Left ventricle myocardium inferior (tissue), 1 donor: ENCODE data around the gene RDH16. TPM values are rescaled to one million over a fixed set of nuclear protein-coding genes. Genes with fewer than 3 reads are reported as not detected.
"Not testable (repeated sequence)": the region's sequence is repeated elsewhere in the genome, so short reads cannot be mapped to it uniquely, and the experiment has no call there.

ENCODE experiments used
- DNase-seq: peaks from one replicate; pipeline ENCODE4 v3.0.0-alpha.2; 2020
- H3K27ac ChIP-seq: fragments of 200-600 bp; replicated peaks from 2 replicates; pipeline ENCODE4 v1.8.0; 2021
- H3K27me3 ChIP-seq: fragments of 200-600 bp; 2 replicates; pipeline ENCODE4 v1.8.0; 2021; ENCODE audit warnings: low read depth
- H3K36me3 ChIP-seq: fragments of 200-600 bp; 2 replicates; pipeline ENCODE4 v1.8.0; 2021
- H3K4me1 ChIP-seq: fragments of 200-600 bp; 2 replicates; pipeline ENCODE4 v1.8.0; 2021
- H3K4me3 ChIP-seq: fragments of 200-600 bp; 2 replicates; pipeline ENCODE4 v1.8.0; 2021; ENCODE audit warnings: mild to moderate bottlenecking, moderate library complexity
- H3K9me3 ChIP-seq: fragments of 200-600 bp; replicated peaks from 2 replicates; pipeline ENCODE4 v1.8.0; 2021
- intact Hi-C: fragments of 100-400 bp; cut with micrococcal nuclease; formaldehyde crosslinking; loops from one replicate; pipeline ENCODE4 v1.11.0; 2022
- total RNA-seq: library from RNA; stranded (reverse); fragmentation: NEBNext Ultra II Directional; extraction: Animal tissue kit (Norgen Biotek cat#: 25700); gene quantifications from one replicate; pipeline ENCODE4 v1.2.1, GENCODE V29; 2021
- TF ChIP-seq, protein P1 (sequence below): fragments of 200-600 bp; IDR thresholded peaks from 2 replicates; pipeline ENCODE4 v1.8.0; 2021; ENCODE audit warnings: antibody characterized with exemption, mild to moderate bottlenecking, borderline replicate concordance
- donor health status: DM: no; HTN: yes; CAD: no; lungs with severe emphysema.

The RDH16 gene
- total RNA-seq, 1 donor from 2014 or later: 0.19 TPM

GRCh38 chr12:56922031-56922430 is 35.4 kb downstream of the RDH16 start:
- H3K27me3 ChIP-seq: no peaks in the 10 kb centered on the region
- peaks cover 4% of the 10 kb centered on the region for H3K9me3 ChIP-seq
- intact Hi-C loops: no loop called here
- H3K27ac ChIP-seq: no peak overlapping the region
- TF ChIP-seq, protein P1, sequence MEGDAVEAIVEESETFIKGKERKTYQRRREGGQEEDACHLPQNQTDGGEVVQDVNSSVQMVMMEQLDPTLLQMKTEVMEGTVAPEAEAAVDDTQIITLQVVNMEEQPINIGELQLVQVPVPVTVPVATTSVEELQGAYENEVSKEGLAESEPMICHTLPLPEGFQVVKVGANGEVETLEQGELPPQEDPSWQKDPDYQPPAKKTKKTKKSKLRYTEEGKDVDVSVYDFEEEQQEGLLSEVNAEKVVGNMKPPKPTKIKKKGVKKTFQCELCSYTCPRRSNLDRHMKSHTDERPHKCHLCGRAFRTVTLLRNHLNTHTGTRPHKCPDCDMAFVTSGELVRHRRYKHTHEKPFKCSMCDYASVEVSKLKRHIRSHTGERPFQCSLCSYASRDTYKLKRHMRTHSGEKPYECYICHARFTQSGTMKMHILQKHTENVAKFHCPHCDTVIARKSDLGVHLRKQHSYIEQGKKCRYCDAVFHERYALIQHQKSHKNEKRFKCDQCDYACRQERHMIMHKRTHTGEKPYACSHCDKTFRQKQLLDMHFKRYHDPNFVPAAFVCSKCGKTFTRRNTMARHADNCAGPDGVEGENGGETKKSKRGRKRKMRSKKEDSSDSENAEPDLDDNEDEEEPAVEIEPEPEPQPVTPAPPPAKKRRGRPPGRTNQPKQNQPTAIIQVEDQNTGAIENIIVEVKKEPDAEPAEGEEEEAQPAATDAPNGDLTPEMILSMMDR: no peak
- no peak for DNase-seq
- H3K4me3 ChIP-seq: no peak overlapping the region
- H3K4me1 ChIP-seq: no peaks in the 10 kb centered on the region
- H3K36me3 ChIP-seq: no peaks in the 10 kb centered on the region

DNA sequence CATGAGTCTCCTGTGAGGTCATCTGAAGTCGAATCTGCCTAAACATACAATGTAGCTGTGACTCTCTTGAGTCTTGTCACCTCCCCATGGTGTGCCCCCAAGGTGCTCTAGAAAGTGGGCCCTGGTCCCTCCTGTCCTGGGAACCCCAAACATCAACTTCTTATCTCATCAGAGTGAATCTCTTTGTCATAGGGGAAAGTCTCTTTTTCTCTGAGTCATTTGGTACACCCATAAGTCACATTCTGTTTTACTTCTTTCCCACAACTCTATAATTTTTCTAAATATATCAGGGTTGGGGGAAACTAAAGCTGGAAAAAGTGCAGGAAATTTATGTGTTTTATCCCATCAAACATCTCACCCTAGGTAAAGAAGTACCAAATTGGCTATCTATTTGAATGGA is 36.1 kb downstream of the RDH16 start:
- intact Hi-C loops: no loop called here
- Histone ChIP-seq H3K27me3 (no peaks in the 10 kb centered on the region), H3K9me3 (peaks cover 4% of the 10 kb centered on the region), H3K4me1 (no peaks in the 10 kb centered on the region), H3K27ac (no peak overlapping the region), H3K4me3 (no peak overlapping the region), H3K36me3 (no peaks in the 10 kb centered on the region)
- TF ChIP-seq, protein P1: no peak
- DNase-seq: no peak

- H3K36me3 ChIP-seq, H3K4me3 ChIP-seq, intact Hi-C loops, H3K27me3 ChIP-seq, H3K27ac ChIP-seq, H3K9me3 ChIP-seq, H3K4me1 ChIP-seq, DNase-seq: not testable (repeated sequence)
These were observed 39.3 kb downstream of the RDH16 start for GRCh38 chr12:56918139-56918538.

DNA sequence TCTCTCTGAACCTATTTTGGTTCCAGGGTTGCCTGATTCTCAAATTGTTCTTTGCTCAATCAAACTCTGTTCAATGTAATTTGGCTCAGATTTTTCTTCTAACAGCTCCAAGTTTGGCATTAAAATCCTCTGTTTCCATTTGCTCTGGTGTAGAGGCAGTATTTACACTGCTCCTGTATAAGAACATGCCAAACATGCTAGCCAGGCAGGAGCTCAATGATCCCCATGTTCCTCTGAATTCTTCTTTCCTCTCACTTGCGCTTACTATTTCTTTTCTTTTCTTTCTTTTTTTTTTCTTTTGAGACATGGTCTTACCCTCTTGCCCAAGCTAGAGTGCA is 40.4 kb downstream of the RDH16 start:
- Histone ChIP-seq H3K36me3 (no peaks in the 10 kb centered on the region), H3K4me1 (no peaks in the 10 kb centered on the region), H3K27ac (no peak overlapping the region), H3K9me3 (peaks cover 4% of the 10 kb centered on the region), H3K27me3 (no peaks in the 10 kb centered on the region), H3K4me3 (no peak overlapping the region)
- TF ChIP-seq, protein P1: no peak
- intact Hi-C loops: no loop called here
- DNase-seq: no peak

GRCh38 chr12:56916296-56916995 is 41.0 kb downstream of the RDH16 start:
- H3K4me3 ChIP-seq: no peak overlapping the region
- H3K4me1 ChIP-seq: no peaks in the 10 kb centered on the region
- TF ChIP-seq, protein P1: no peak
- no peak for DNase-seq
- intact Hi-C loops: no loop called here
- H3K27me3 ChIP-seq: no peaks in the 10 kb centered on the region
- H3K9me3 ChIP-seq: peaks cover 4% of the 10 kb centered on the region
- H3K27ac ChIP-seq: no peak overlapping the region
- no peaks in the 10 kb centered on the region for H3K36me3 ChIP-seq

- Histone ChIP-seq H3K4me3 (no peak overlapping the region), H3K9me3 (peaks cover 7% of the 10 kb centered on the region), H3K4me1 (no peaks in the 10 kb centered on the region), H3K27me3 (no peaks in the 10 kb centered on the region), H3K36me3 (no peaks in the 10 kb centered on the region), H3K27ac (no peak overlapping the region)
- intact Hi-C loops: no loop called here
- TF ChIP-seq, protein P1: no peak
- no peak for DNase-seq
These were observed 42.7 kb downstream of the RDH16 start for GRCh38 chr12:56914724-56915123.
